H1 (cell line): ENCODE measurements around the gene GRID1. TPM values are rescaled to one million over a fixed set of nuclear protein-coding genes. Genes with fewer than 3 reads are reported as not detected.

Experiments used
- CTCF ChIA-PET: fragments of 300-600 bp; sonication (Branson Sonifier 250); formaldehyde crosslinking; loops from one replicate; lab custom pipeline; 2021; ENCODE audit not compliant: partially characterized antibody; lab: Charles Lee
- POLR2A ChIA-PET: fragments of 300-600 bp; sonication (Branson Sonifier 250); formaldehyde crosslinking; loops from one replicate; lab custom pipeline; 2021; ENCODE audit warnings: inconsistent platforms; ENCODE audit not compliant: partially characterized antibody; lab: Charles Lee
- DNase-seq, 2 experiments: peaks; one replicate each; pipeline versions ENCODE4 v3.0.0 to v3.0.0-alpha.2; 2010 to 2022; ENCODE audit warnings: low spot score in 2 of 2, low read depth in 1 of 2, mixed read lengths in 1 of 2
- FAIRE-seq: peaks from 2 replicates; lab custom pipeline; 2011; peaks lifted over from hg19 to GRCh38; lab: Jason Lieb, UNC
- H2AFZ ChIP-seq: 2 replicates; pipeline ENCODE4 v1.8.1; 2012; ENCODE audit warnings: low read length, inconsistent platforms
- H2AK5ac ChIP-seq: 2 replicates; pipeline ENCODE4 v1.6.1; 2013; ENCODE audit warnings: low read depth, low read length
- H2BK120ac ChIP-seq: replicated peaks from 2 replicates; pipeline ENCODE3; 2013; ENCODE audit warnings: low read depth, low read length, inconsistent platforms
- H2BK12ac ChIP-seq: 2 replicates; pipeline ENCODE4 v1.6.1; 2013; ENCODE audit warnings: low read depth, low read length
- H2BK15ac ChIP-seq: 2 replicates; pipeline ENCODE4 v1.6.1; 2013; ENCODE audit warnings: low read length
- H2BK20ac ChIP-seq: 2 replicates; pipeline ENCODE4 v1.6.1; 2013; ENCODE audit warnings: low read length
- H2BK5ac ChIP-seq: 2 replicates; pipeline ENCODE4 v1.6.1; 2013; ENCODE audit warnings: low read depth, low read length
- H3K14ac ChIP-seq: 2 replicates; pipeline ENCODE4 v1.6.1; 2013; ENCODE audit warnings: inconsistent platforms; ENCODE audit not compliant: insufficient read length
- H3K18ac ChIP-seq: 2 replicates; pipeline ENCODE4 v1.6.1; 2013; ENCODE audit warnings: low read length; ENCODE audit errors: extremely low read depth
- H3K23ac ChIP-seq: 2 replicates; pipeline ENCODE4 v1.6.1; 2013; ENCODE audit warnings: inconsistent platforms; ENCODE audit not compliant: insufficient read length
- H3K23me2 ChIP-seq: 2 replicates; pipeline ENCODE4 v1.6.1; 2013; ENCODE audit warnings: low read depth, low read length
- H3K27ac ChIP-seq: 2 replicates; pipeline ENCODE4 v1.6.1; 2011; ENCODE audit warnings: low read depth, low read length, inconsistent platforms
- H3K27me3 ChIP-seq, 4 experiments: replicated peaks in 1 of 4; 1 replicate in 1 of 4; 2 replicates in 3 of 4; pipeline versions ENCODE4 v1.6.1 to v1.8.1; 2011 to 2013; ENCODE audit warnings: low read length in 3 of 4, mild to moderate bottlenecking in 3 of 4, inconsistent platforms in 2 of 4, mixed read lengths in 2 of 4, moderate library complexity in 1 of 4; ENCODE audit not compliant: control insufficient read depth in 3 of 4, insufficient read depth in 3 of 4; ENCODE audit errors: extremely low read depth in 1 of 4
- H3K36me3 ChIP-seq, 4 experiments: 2 replicates each; pipeline versions ENCODE4 v1.6.1 to v1.8.1; 2011 to 2013; ENCODE audit warnings: mild to moderate bottlenecking in 4 of 4, low read length in 3 of 4, moderate library complexity in 2 of 4, control low read depth in 1 of 4, inconsistent platforms in 1 of 4; ENCODE audit not compliant: insufficient read depth in 4 of 4, control insufficient read depth in 2 of 4
- H3K4ac ChIP-seq: replicated peaks from 2 replicates; pipeline ENCODE3; 2013; ENCODE audit warnings: low read length, low read depth, mixed read lengths, inconsistent platforms; ENCODE audit not compliant: insufficient read length
- H3K4me1 ChIP-seq, 4 experiments: replicated peaks in 1 of 4; 1 replicate in 1 of 4; 2 replicates in 3 of 4; pipeline versions ENCODE4 v1.6.1 to v1.8.1; 2011 to 2013; ENCODE audit warnings: low read length in 3 of 4, inconsistent platforms in 2 of 4, mixed read lengths in 1 of 4; ENCODE audit not compliant: insufficient read depth in 4 of 4, control insufficient read depth in 3 of 4
- H3K4me2 ChIP-seq, 2 experiments: 2 replicates each; pipeline versions ENCODE4 v1.6.1 to v1.8.1; 2011 to 2013; ENCODE audit warnings: low read depth in 2 of 2, low read length in 2 of 2, control low read depth in 1 of 2, inconsistent platforms in 1 of 2, mild to moderate bottlenecking in 1 of 2; ENCODE audit not compliant: insufficient read depth in 1 of 2
- H3K4me3 ChIP-seq, 4 experiments: fragments of 200-600, 300-600 bp in 1 of 4; sonication (generic), shearing (Covaris generic), sonication (Bioruptor Twin) in 1 of 4; 2 replicates each; pipeline versions ENCODE4 v1.5.1 to v1.8.1; 2011 to 2016; ENCODE audit warnings: low read length in 4 of 4, low read depth in 3 of 4, control low read depth in 2 of 4, inconsistent platforms in 2 of 4, mild to moderate bottlenecking in 2 of 4, mixed read lengths in 1 of 4, moderate library complexity in 1 of 4; ENCODE audit not compliant: insufficient read depth in 2 of 4; ENCODE audit errors: extremely low read depth in 1 of 4
- H3K56ac ChIP-seq: replicated peaks from 2 replicates; pipeline ENCODE3; 2013; ENCODE audit warnings: low read depth, mild to moderate bottlenecking, mixed read lengths, low read length, inconsistent platforms; ENCODE audit not compliant: insufficient read length
- H3K79me1 ChIP-seq: 2 replicates; pipeline ENCODE4 v1.6.1; 2013; ENCODE audit warnings: low read depth, low read length, control low read depth
- H3K79me2 ChIP-seq, 2 experiments: 2 replicates each; pipeline versions ENCODE4 v1.6.1 to v1.8.1; 2012 to 2013; ENCODE audit warnings: low read length in 2 of 2, mild to moderate bottlenecking in 2 of 2, inconsistent platforms in 1 of 2; ENCODE audit not compliant: insufficient read depth in 2 of 2, control insufficient read depth in 1 of 2
- H3K9ac ChIP-seq, 4 experiments: replicated peaks in 1 of 4; 1 replicate in 1 of 4; 2 replicates in 3 of 4; pipeline versions ENCODE4 v1.6.1 to v1.8.1; 2011 to 2013; ENCODE audit warnings: low read depth in 3 of 4, low read length in 3 of 4, control low read depth in 2 of 4, mild to moderate bottlenecking in 2 of 4, moderate library complexity in 2 of 4, inconsistent platforms in 1 of 4; ENCODE audit errors: extremely low read depth in 1 of 4
- H3K9me3 ChIP-seq, 2 experiments: 2 replicates each; pipeline versions ENCODE4 v1.6.1 to v1.8.1; 2012 to 2013; ENCODE audit warnings: mild to moderate bottlenecking in 2 of 2, moderate library complexity in 2 of 2, control low read depth in 1 of 2, inconsistent platforms in 1 of 2, low read depth in 1 of 2, low read length in 1 of 2, mixed read lengths in 1 of 2; ENCODE audit not compliant: insufficient read depth in 2 of 2
- H4K20me1 ChIP-seq, 2 experiments: replicated peaks in 1 of 2; 2 replicates each; pipeline versions ENCODE3 to v1.8.1; 2011 to 2013; ENCODE audit warnings: inconsistent platforms in 2 of 2, low read length in 2 of 2, mild to moderate bottlenecking in 1 of 2; ENCODE audit not compliant: insufficient read depth in 2 of 2, control insufficient read depth in 1 of 2
- H4K5ac ChIP-seq: 2 replicates; pipeline ENCODE4 v1.6.1; 2013; ENCODE audit warnings: low read length, low read depth, mixed read lengths, inconsistent platforms; ENCODE audit not compliant: insufficient read length
- H4K8ac ChIP-seq: 2 replicates; pipeline ENCODE4 v1.8.0; 2013; ENCODE audit warnings: mild to moderate bottlenecking, moderate library complexity, low read length, inconsistent platforms; ENCODE audit not compliant: insufficient read depth; ENCODE audit errors: extremely low read depth
- H4K91ac ChIP-seq: replicated peaks from 2 replicates; pipeline ENCODE3; 2013; ENCODE audit warnings: low read length, mixed read lengths, inconsistent platforms; ENCODE audit not compliant: insufficient read length
- ASH2L ChIP-seq: fragments of 200-600, 300-600 bp; sonication (generic); IDR thresholded peaks from one replicate; pipeline ENCODE4 v1.7.1; 2017; ENCODE audit warnings: low read length
- CREB1 ChIP-seq: IDR thresholded peaks from 2 replicates; pipeline ENCODE4 v1.6.1; 2012; ENCODE audit warnings: inconsistent platforms
- FOSL1 ChIP-seq: IDR thresholded peaks from 2 replicates; pipeline ENCODE4 v1.6.1; 2011; ENCODE audit warnings: mild to moderate bottlenecking, low read depth, low read length, moderate library complexity; ENCODE audit not compliant: insufficient read depth
- KDM4A ChIP-seq: IDR thresholded peaks from one replicate; pipeline ENCODE4 v1.7.1; 2012; ENCODE audit warnings: low read depth, mild to moderate bottlenecking, moderate library complexity, low read length, inconsistent platforms; ENCODE audit not compliant: severe bottlenecking
- SUZ12 ChIP-seq: fragments of 200-600 bp; sonication (generic); IDR thresholded peaks from 2 replicates; pipeline ENCODE4 v1.6.1; 2012; ENCODE audit warnings: mild to moderate bottlenecking, inconsistent platforms, low read length, moderate library complexity, mixed read lengths
- WGBS, 2 experiments: shearing (Covaris generic) in 1 of 2; methylation state at CpG; one replicate each; pipeline versions ENCODE4 v1.1.6 to v1.1.7; 2013 to 2015; ENCODE audit warnings: low lambda C conversion rate in 2 of 2, mixed read lengths in 2 of 2, inconsistent platforms in 1 of 2, low coverage in 1 of 2, missing lambda C conversion rate in 1 of 2; ENCODE audit not compliant: insufficient replicate concordance in 2 of 2, insufficient coverage in 1 of 2, insufficient read length in 1 of 2; ENCODE audit errors: extremely low coverage in 1 of 2, missing lambda C conversion rate in 1 of 2; 5-methylcytosine and 5-hydroxymethylcytosine counted together
- polyA plus RNA-seq, 7 experiments: library from polyadenylated mRNA; depleted of rRNA in 3 of 7; stranded (reverse) in 5 of 7; unstranded in 2 of 7; fragments of >200 nt in 5 of 7; fragments of 200-250 nt in 2 of 7; gene quantifications; 1 replicate in 5 of 7; 2 replicates in 1 of 7; 4 replicates in 1 of 7; pipeline versions ENCODE4 v1.2.1 to v1.2.3, GENCODE V29; 2011 to 2013; ENCODE audit warnings: missing spikeins in 2 of 7, mixed read lengths in 2 of 7
- total RNA-seq: library from RNA; stranded (reverse); fragmentation: NEBNext Ultra II Directional; extraction: Animal tissue kit (Norgen Biotek cat#: 25700); gene quantifications from 2 replicates; pipeline ENCODE4 v1.2.1, GENCODE V29; 2021

Gene GRID1
- total and polyA plus RNA-seq, 2 of the 8 experiments (the other 6 are each of a cell fraction or from before 2014, with no cell fraction given): 0.22 to 0.30 TPM

- no peak overlapping the region for H2BK120ac ChIP-seq
- ChIA-PET POLR2A (no interaction called here), CTCF (no interaction called here)
- H3K4ac ChIP-seq: no peak overlapping the region
- H3K23me2 ChIP-seq: no peaks in the 10 kb centered on the region
- peak overlapping the region; percentile 2 for H2AFZ ChIP-seq
- H3K79me1 ChIP-seq: no peaks in the 10 kb centered on the region
- H3K27me3 ChIP-seq: no peaks in the 10 kb centered on the region
- no peaks in the 10 kb centered on the region for H4K20me1 ChIP-seq
- DNase-seq (no peak), FAIRE-seq (no peak)
- no peak overlapping the region for H2BK20ac ChIP-seq
- H4K91ac ChIP-seq: no peak overlapping the region
- no peak overlapping the region for H3K4me3 ChIP-seq
- H2AK5ac ChIP-seq: no peak overlapping the region
- no peak overlapping the region for H3K27ac ChIP-seq
- H2BK5ac ChIP-seq: no peak overlapping the region
- no peak overlapping the region for H2BK15ac ChIP-seq
- no peaks in the 10 kb centered on the region for H3K4me1 ChIP-seq
- H3K9ac ChIP-seq: no peak overlapping the region
- H3K56ac ChIP-seq: no peak overlapping the region
- no peaks in the 10 kb centered on the region for H3K9me3 ChIP-seq
- 99% methylated on average over 5 of the region's 5 CpGs; no CpG with 5 or more reads in 1 of the 2 experiments for WGBS, 2 experiments
- H3K18ac ChIP-seq: no peak overlapping the region
- H3K36me3 ChIP-seq: no peaks in the 10 kb centered on the region
- H3K23ac ChIP-seq: no peak overlapping the region
- no peak overlapping the region for H4K8ac ChIP-seq
- H3K14ac ChIP-seq: no peak overlapping the region
- no peak overlapping the region for H3K4me2 ChIP-seq
- TF ChIP-seq SUZ12 (no peak), CREB1 (no peak), FOSL1 (no peak), ASH2L (no peak), KDM4A (no peak)
- H3K79me2 ChIP-seq: no peaks in the 10 kb centered on the region
- no peak overlapping the region for H4K5ac ChIP-seq
- H2BK12ac ChIP-seq: no peak overlapping the region
Observed at GRCh38 chr10:85635650-85636049, 730.9 kb downstream of the GRID1 start.
